Skeletal muscle satellite cell (primary cell): ENCODE data around the gene IRX4.

Experiments
- H3K27me3 ChIP-seq: 2 replicates; pipeline ENCODE4 v1.7.0; 2013; ENCODE audit warnings: low read length; ENCODE audit not compliant: control insufficient read depth, insufficient read depth
- H3K36me3 ChIP-seq: 2 replicates; pipeline ENCODE4 v1.7.0; 2013; ENCODE audit warnings: mild to moderate bottlenecking, control low read depth, low read length; ENCODE audit not compliant: insufficient read depth
- H3K4me1 ChIP-seq: 2 replicates; pipeline ENCODE4 v1.7.0; 2013; ENCODE audit warnings: low read length; ENCODE audit not compliant: control insufficient read depth, insufficient read depth
- H3K4me2 ChIP-seq: 2 replicates; pipeline ENCODE4 v1.7.0; 2013; ENCODE audit warnings: mild to moderate bottlenecking, low read length
- H3K4me3 ChIP-seq: 2 replicates; pipeline ENCODE4 v1.7.0; 2013; ENCODE audit warnings: low read length
- H3K9ac ChIP-seq: 2 replicates; pipeline ENCODE4 v1.7.0; 2013; ENCODE audit warnings: mild to moderate bottlenecking, low read depth, low read length, moderate library complexity
- H3K9me3 ChIP-seq: replicated peaks from 2 replicates; pipeline ENCODE4 v1.7.0; 2013; ENCODE audit warnings: mild to moderate bottlenecking, control low read depth, low read length

Gene IRX4

DNA sequence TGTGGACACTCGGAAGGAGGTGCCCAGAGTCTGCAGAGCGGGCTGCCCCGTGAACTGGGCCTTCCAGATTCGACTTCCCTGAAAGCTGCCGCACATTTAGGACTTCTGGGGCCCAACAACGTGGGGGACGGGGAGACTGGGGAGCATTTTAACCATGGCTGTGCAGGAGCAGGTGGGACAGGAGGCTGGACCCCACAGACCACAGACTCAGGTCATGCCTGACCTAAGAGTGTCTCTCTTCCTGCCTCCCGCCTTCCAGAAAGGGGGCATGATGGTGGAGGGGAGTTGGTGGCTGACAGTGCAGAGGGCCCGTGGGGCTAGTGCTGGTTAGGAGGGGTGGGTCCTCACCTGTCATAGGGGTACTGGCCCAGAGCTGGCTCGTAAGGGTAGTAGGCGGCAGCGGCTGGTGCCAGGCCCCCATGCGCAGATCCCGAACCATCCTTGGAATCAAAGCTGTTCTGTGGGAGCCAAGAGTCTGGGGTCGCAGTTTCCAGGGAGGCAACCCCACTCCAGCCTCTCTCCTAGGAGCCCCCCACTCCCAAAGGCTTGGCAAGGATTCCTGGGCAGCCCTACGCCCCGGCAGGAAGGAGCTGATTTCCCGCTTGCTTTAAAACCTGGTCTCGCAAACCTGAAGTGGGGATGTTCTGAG, 2.2 kb downstream of the IRX4 start:
- no peaks in the 10 kb centered on the region for H3K36me3 ChIP-seq
- H3K4me3 ChIP-seq = no peak overlapping the region
- H3K4me2 ChIP-seq = no peak overlapping the region
- peaks cover 8% of the 10 kb centered on the region for H3K4me1 ChIP-seq
- H3K9me3 ChIP-seq = no peaks in the 10 kb centered on the region
- H3K9ac ChIP-seq = no peak overlapping the region
- H3K27me3 ChIP-seq = peaks cover 62% of the 10 kb centered on the region

DNA sequence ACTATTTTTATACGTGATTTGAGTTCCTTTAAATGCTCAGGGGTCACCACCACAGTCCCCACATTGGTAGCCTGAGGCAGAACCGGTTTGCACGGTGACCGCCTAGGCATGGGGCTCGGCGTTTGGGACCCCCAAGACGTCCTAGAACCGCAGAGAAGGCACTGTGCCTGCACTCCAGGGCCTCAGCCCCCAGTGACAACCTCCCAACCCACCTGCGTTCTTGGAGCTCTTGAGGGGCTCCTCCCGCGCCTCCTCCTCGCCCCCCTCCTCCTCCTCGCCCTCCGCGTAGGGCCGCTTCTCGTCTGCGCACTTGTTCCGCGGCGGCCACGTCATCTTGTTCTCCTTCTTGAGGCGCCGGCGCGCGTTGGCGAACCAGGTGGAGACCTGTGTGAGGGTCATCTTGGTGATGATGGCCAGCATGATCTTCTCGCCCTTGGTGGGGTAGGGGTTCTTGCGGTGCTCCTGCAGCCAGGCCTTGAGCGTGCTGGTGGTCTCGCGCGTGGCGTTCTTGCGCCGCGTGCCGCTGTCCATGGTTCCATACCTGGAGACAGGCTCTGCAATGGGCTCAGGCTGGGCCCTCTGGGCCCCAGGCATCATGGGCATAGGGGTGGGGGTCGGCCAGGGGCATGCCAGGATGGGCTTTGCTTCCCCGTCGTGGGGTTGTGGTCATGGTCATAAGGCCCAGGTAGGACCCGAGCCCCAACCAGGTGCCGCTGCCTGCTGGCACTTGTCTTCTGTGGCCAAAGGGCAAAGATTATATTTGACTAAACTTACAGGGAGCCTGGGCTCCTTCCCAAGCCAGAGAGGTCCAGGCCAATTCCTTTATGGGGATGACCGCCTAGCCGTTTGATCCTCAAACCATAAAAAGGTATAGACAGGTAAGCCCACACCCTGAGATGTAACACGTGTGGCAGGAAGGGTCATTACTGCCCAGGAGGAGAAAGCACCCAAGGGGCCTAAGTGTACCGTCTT, 3.1 kb downstream of the IRX4 start:
- Histone ChIP-seq H3K27me3 (peaks cover 68% of the 10 kb centered on the region), H3K4me1 (peaks cover 8% of the 10 kb centered on the region), H3K36me3 (no peaks in the 10 kb centered on the region), H3K4me2 (no peak overlapping the region), H3K9ac (no peak overlapping the region), H3K4me3 (no peak overlapping the region), H3K9me3 (no peaks in the 10 kb centered on the region)

- Histone ChIP-seq H3K4me3 (no peak overlapping the region), H3K4me2 (no peak overlapping the region), H3K27me3 (peaks cover 70% of the 10 kb centered on the region), H3K9ac (no peak overlapping the region), H3K4me1 (peaks cover 6% of the 10 kb centered on the region), H3K36me3 (no peaks in the 10 kb centered on the region), H3K9me3 (no peaks in the 10 kb centered on the region)
Measured at GRCh38 chr5:1878050-1878849, 4.5 kb downstream of the IRX4 start.

DNA sequence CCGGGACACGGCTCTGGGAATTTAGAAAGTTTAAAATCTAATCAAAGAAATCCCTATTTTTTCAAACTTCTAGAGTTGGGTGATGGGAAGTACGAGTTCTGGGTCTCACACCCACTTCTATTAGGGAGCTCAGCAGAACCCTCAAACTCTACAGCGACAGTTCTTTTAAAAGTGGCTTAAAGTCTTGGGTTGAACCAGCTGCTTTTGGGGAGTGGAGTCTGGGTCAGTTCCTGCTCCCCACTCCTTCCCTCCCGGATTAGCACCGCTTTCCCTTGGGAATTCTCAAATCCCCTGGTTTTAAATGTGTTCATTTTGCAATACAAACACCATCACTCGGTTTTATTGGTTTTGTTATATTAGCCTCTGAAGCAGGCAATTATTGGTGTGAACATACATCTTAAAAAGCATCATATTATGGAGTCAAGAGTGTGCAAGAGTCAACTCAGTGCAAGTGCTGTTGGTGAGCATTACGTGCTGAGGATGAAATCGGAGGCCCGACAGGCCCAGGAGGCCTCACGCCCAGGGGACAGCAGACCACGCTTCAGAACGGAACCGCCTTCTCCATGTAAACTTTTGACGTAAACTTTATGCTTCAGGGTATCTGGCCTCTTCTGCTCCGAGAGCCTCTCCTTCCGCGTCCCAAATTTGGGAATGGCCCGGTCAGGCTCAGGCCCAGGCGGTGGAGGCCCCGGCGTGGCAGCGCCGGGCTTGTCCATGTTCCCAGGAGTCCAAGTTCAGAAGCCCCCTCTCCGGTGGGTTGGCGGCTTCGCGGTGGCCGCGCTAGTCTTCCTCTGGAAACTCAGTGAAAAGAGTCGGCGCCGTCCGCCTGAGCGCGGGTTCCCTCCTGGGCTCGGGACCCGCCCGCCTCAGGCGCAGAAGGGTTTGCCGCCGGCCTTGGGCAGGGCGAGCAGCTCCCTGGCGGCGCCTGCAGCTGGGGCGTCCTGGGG, 5.3 kb downstream of the IRX4 start:
- Histone ChIP-seq H3K4me2 (no peak overlapping the region), H3K27me3 (peaks cover 65% of the 10 kb centered on the region), H3K36me3 (no peaks in the 10 kb centered on the region), H3K9ac (no peak overlapping the region), H3K4me1 (no peaks in the 10 kb centered on the region), H3K9me3 (no peaks in the 10 kb centered on the region), H3K4me3 (no peak overlapping the region)

DNA sequence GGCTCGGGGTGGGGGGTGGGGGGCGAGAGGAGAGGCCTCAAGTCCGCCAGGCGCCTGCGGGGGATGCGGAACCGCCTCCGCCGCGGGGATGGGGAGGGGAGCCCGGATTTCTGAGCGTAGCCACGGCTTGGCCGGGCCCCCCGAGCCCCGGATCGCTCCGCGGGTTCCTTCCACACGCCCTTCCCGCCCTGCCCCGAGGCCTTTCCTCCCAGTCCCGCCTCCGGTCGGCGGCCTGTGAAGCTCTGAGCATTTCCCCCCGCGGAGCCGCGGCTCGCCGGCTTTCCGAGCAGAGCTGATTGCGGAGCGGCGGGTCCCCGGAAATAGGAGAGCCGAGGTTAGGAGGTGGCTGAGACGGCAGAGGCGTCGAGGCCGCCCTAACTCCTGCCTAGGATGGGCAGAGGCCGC, 6.1 kb downstream of the IRX4 start:
- no peaks in the 10 kb centered on the region for H3K4me1 ChIP-seq
- no peaks in the 10 kb centered on the region for H3K9me3 ChIP-seq
- no peaks in the 10 kb centered on the region for H3K36me3 ChIP-seq
- H3K27me3 ChIP-seq = peaks cover 59% of the 10 kb centered on the region
- no peak overlapping the region for H3K4me2 ChIP-seq
- no peak overlapping the region for H3K4me3 ChIP-seq
- no peak overlapping the region for H3K9ac ChIP-seq

DNA sequence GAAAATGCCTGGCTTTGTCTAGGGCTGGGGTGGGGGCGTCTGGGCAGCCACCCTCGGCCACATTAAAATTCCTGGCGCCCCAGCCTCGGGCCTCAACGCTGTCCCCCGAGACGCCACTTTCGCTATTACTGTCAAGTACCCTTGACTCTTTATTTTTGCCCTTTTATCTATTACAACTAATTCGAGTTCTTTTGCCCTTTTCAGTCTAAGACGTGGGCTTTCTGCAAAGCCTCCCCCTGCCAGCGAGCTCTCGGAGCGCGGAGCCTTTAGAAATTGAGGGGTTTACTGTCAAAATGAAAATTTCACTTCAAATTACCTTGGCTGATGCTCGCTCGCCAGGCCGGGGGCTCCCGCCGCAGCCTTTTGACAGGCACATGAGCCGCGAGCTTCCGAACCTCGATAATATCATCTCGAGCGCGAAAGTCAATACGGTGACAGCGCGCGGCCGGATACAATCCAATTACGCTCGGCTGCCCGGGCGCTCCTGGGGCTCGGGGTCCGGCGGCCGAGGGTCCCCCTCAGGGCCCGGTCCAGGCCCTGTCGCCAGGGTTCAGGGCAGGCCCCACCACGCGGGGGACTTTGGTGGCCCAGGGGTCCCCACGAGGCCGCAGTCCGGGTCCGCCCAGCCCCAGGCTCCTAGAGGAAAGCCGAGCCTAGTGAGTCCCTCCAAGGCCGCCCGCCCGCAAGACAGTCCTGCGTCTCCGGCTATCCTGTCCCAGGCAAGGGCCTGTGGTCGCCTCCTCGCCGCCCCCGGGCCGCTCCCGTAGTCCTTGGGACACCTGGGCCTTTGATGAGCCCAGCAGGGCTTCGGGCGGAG, 6.7 kb downstream of the IRX4 start:
- peaks cover 56% of the 10 kb centered on the region for H3K27me3 ChIP-seq
- no peak overlapping the region for H3K4me3 ChIP-seq
- H3K9ac ChIP-seq = no peak overlapping the region

DNA sequence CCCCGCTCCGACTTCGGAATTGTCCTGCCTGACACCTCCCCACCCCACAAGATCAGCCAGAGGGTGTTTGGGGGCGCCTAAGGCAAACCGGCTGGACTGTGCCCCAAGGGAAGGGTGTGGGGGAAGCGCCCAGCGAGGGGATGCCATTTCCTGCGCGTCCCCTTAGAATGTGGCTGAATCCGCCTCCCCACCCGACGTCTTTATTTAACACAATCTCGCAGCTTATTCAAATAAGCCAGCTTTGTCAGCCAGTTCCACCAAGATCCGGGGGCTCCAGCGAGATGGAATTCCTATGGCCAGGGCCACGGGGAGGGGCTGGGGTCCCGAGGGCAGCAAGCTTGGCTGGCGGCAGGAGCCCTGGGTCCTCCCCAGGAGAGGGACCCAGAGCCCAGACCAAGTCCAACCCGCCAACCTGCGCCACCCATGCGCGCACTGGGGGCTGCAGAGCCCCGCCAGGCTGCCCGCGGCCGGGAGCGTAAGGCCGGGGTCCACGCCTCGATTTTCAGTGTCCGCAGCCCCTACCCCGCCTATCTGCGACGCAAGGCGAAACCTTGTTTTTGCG, 7.4 kb downstream of the IRX4 start:
- Histone ChIP-seq H3K9me3 (no peaks in the 10 kb centered on the region), H3K4me1 (no peaks in the 10 kb centered on the region), H3K4me2 (peak overlapping the region; percentile 33), H3K9ac (no peak overlapping the region), H3K27me3 (peaks cover 53% of the 10 kb centered on the region), H3K36me3 (no peaks in the 10 kb centered on the region), H3K4me3 (no peak overlapping the region)

More for the DNA sequence above, 6.7 kb downstream of the IRX4 start:
- Histone ChIP-seq H3K36me3 (no peaks in the 10 kb centered on the region), H3K4me2 (peak overlapping the region; percentile 33), H3K9me3 (no peaks in the 10 kb centered on the region), H3K4me1 (no peaks in the 10 kb centered on the region)

DNA sequence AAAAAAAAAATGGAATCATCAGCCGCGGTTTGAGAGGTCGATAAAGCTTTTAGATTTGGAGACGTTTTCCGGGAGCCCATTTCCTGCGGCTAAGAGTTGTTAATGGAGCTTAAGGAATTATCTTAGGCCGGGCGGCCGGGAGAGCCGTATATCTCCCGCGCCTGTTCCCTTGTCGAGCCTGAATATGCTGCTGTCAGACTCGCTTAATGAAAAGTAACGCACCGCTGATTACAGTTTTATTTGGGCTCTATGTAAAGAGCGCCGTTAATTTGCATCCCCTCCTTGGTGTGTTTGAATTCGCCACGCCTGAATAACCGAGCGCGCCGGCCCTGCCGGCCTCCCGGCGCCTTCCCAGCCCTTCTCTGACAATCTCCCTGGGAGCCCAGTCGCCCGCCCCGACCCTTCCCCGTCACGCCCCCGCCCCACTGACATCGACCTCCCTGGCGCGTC, 7.9 kb downstream of the IRX4 start:
- Histone ChIP-seq H3K27me3 (peaks cover 47% of the 10 kb centered on the region), H3K9me3 (no peaks in the 10 kb centered on the region), H3K9ac (no peak overlapping the region), H3K4me3 (no peak overlapping the region), H3K4me2 (no peak overlapping the region), H3K36me3 (no peaks in the 10 kb centered on the region), H3K4me1 (no peaks in the 10 kb centered on the region)

GRCh38 chr5:1874348-1874747, 8.4 kb downstream of the IRX4 start:
- H3K27me3 ChIP-seq = peaks cover 42% of the 10 kb centered on the region
- no peak overlapping the region for H3K9ac ChIP-seq
- no peak overlapping the region for H3K4me2 ChIP-seq
- H3K9me3 ChIP-seq = no peaks in the 10 kb centered on the region
- H3K4me3 ChIP-seq = no peak overlapping the region
- no peaks in the 10 kb centered on the region for H3K36me3 ChIP-seq
- no peaks in the 10 kb centered on the region for H3K4me1 ChIP-seq
